ENCODE data around the gene FOXO3. TPM values are rescaled to one million over a fixed set of nuclear protein-coding genes. Genes with fewer than 3 reads are reported as not detected.

FOXO3 gene
- total RNA-seq, 1 experiment from 2014 or later: 43.8 TPM

GRCh38 chr6:108562503-108562993 lies 1.8 kb downstream of the FOXO3 start:
- intact Hi-C loops (cut with micrococcal nuclease; ENCODE audit: unreplicated experiment) (loop anchor here (5.0 kb wide), 1 partner anchor 275 kb away; no protein-coding TSS in a partner anchor), in situ Hi-C loops (cut with HindIII; ENCODE audit: low pct_unique_long_range_greater_than_20kb, low sequenced_read_pairs) (no loop called here)
- CTCF ChIA-PET: no interaction called here
- TF ChIP-seq REST (IDR thresholded peaks at IDR 0.05; ENCODE audit: insufficient read depth in 1 of 2, low read depth in 2 of 2, low read length in 1 of 2): no peak
- peak; percentile 50; the same call in 1 of the 2 replicates for TF ChIP-seq TCF7L2 (IDR thresholded peaks at IDR 0.05; ENCODE audit: low read depth, low read length)
- 0 out of 2 replicates have a peak, but pooled peaks have one; percentile 34 for TF ChIP-seq SIN3A (IDR thresholded peaks at IDR 0.05; ENCODE audit: borderline replicate concordance, insufficient read depth, low read depth, low read length)
- TF ChIP-seq POLR2AphosphoS5 (IDR thresholded peaks at IDR 0.05; ENCODE audit: low read depth, low read length): peak; percentile 71
- no peak for TF ChIP-seq CTCF (IDR thresholded peaks at IDR 0.05)
- no peaks in the 10 kb centered on the region; the same call in 1 of the 2 replicates for H3K36me3 ChIP-seq (ENCODE audit: control insufficient read depth, insufficient read depth, low read length)
- DNase-seq (ENCODE audit: low read depth, low spot score): peak; percentile 93
- peak overlapping the region; percentile 93 for H3K27ac ChIP-seq (ENCODE audit: low read length)
- H3K9me3 ChIP-seq (ENCODE audit: control insufficient read depth, insufficient read depth, low read depth, low read length): no peaks in the 10 kb centered on the region
- no peaks in the 10 kb centered on the region for H3K27me3 ChIP-seq (ENCODE audit: control insufficient read depth, insufficient read depth, low read length)
- ATAC-seq: peak; percentile 26
- POLR2A ChIA-PET: no interaction called here
- H3K4me3 ChIP-seq (ENCODE audit: low read depth in 2 of 2, low read length in 2 of 2): peak overlapping the region; percentile 96 to 98
- BruUV-seq (replicated peaks): no TSS peak
- H3K4me1 ChIP-seq (ENCODE audit: control insufficient read depth, insufficient read depth, low read length): peaks cover 34% of the 10 kb centered on the region

- H3K4me3 ChIP-seq (ENCODE audit: low read depth in 2 of 2, low read length in 2 of 2): peak overlapping the region; percentile 96 to 98
- ChIA-PET POLR2A (no interaction called here), CTCF (no interaction called here)
- BruUV-seq (replicated peaks): no TSS peak
- H3K4me1 ChIP-seq (ENCODE audit: control insufficient read depth, insufficient read depth, low read length): peaks cover 34% of the 10 kb centered on the region
- H3K27ac ChIP-seq (ENCODE audit: low read length): peak overlapping the region; percentile 93
- no peak for ATAC-seq
- no peaks in the 10 kb centered on the region; the same call in 1 of the 2 replicates for H3K36me3 ChIP-seq (ENCODE audit: control insufficient read depth, insufficient read depth, low read length)
- DNase-seq (ENCODE audit: low read depth, low spot score): no peak
- TF ChIP-seq SIN3A (IDR thresholded peaks at IDR 0.05; ENCODE audit: borderline replicate concordance, insufficient read depth, low read depth, low read length) (no peak), REST (IDR thresholded peaks at IDR 0.05; ENCODE audit: insufficient read depth in 1 of 2, low read depth in 2 of 2, low read length in 1 of 2) (no peak), POLR2AphosphoS5 (IDR thresholded peaks at IDR 0.05; ENCODE audit: low read depth, low read length) (no peak), CTCF (IDR thresholded peaks at IDR 0.05) (no peak), TCF7L2 (IDR thresholded peaks at IDR 0.05; ENCODE audit: low read depth, low read length) (no peak)
- no peaks in the 10 kb centered on the region for H3K27me3 ChIP-seq (ENCODE audit: control insufficient read depth, insufficient read depth, low read length)
- intact Hi-C loops (cut with micrococcal nuclease; ENCODE audit: unreplicated experiment) (loop anchor here (5.0 kb wide), 1 partner anchor 274 kb away; no protein-coding TSS in a partner anchor), in situ Hi-C loops (cut with HindIII; ENCODE audit: low pct_unique_long_range_greater_than_20kb, low sequenced_read_pairs) (no loop called here)
- no peaks in the 10 kb centered on the region for H3K9me3 ChIP-seq (ENCODE audit: control insufficient read depth, insufficient read depth, low read depth, low read length)
Observed at GRCh38 chr6:108563292-108563691, 2.6 kb downstream of the FOXO3 start.
